Measurements from ENCODE around the gene PAWR. TPM values are rescaled to one million over a fixed set of nuclear protein-coding genes. Genes with fewer than 3 reads are reported as not detected.

Gene PAWR
- total RNA-seq, 6 experiments from 2014 or later, result 55.2 to 89.4 (median 70.5) TPM

DNA sequence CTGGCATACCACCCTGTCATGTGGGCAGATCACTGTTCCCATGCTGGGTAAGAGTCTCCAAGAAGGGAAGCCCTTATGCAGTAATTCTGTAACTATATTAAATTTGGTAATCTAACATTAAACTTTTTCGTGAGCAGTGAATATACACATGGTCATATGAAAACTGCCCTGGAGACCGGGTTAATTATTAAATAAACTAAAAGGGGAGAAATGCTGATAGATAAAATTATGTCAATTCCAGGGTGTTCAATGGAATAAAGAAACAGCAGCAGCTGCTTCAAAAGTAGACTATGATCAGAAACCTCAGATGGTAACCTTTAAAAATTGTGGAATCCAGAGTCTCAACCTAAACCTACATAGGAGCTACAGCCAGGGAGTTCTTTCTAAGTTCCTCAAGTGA lies 100.0 kb downstream of the PAWR start:
- no peak for TF ChIP-seq CTCF (IDR thresholded peaks at IDR 0.05)
- H3K27me3 Mint-ChIP-seq (ENCODE audit: insufficient read depth), result no peaks in the 10 kb centered on the region
- H3K27ac Mint-ChIP-seq, result no peak overlapping the region
- H3K9me3 Mint-ChIP-seq, result no peaks in the 10 kb centered on the region
- H3K36me3 Mint-ChIP-seq (ENCODE audit: low read depth), result peaks cover 3% of the 10 kb centered on the region; the same call in 1 of the 2 replicates
- no peak for DNase-seq
- H3K4me3 Mint-ChIP-seq, result no peak overlapping the region
- peaks cover 8% of the 10 kb centered on the region for H3K4me1 Mint-ChIP-seq (ENCODE audit: low read depth)

GRCh38 chr12:79587368-79587767 lies 103.4 kb downstream of the PAWR start:
- H3K27me3 Mint-ChIP-seq (ENCODE audit: insufficient read depth), result no peaks in the 10 kb centered on the region
- no peaks in the 10 kb centered on the region for H3K9me3 Mint-ChIP-seq
- DNase-seq, result no peak
- H3K4me3 Mint-ChIP-seq, result no peak overlapping the region
- peaks cover 20% of the 10 kb centered on the region for H3K36me3 Mint-ChIP-seq (ENCODE audit: low read depth)
- TF ChIP-seq CTCF (IDR thresholded peaks at IDR 0.05), result no peak
- H3K27ac Mint-ChIP-seq, result no peak overlapping the region
- H3K4me1 Mint-ChIP-seq (ENCODE audit: low read depth), result peaks cover 8% of the 10 kb centered on the region

- no peaks in the 10 kb centered on the region for H3K27me3 Mint-ChIP-seq (ENCODE audit: insufficient read depth)
- H3K4me1 Mint-ChIP-seq (ENCODE audit: low read depth), result peaks cover 8% of the 10 kb centered on the region
- DNase-seq, result no peak
- H3K9me3 Mint-ChIP-seq, result no peaks in the 10 kb centered on the region
- peaks cover 20% of the 10 kb centered on the region for H3K36me3 Mint-ChIP-seq (ENCODE audit: low read depth)
- no peak for TF ChIP-seq CTCF (IDR thresholded peaks at IDR 0.05)
- H3K4me3 Mint-ChIP-seq, result no peak overlapping the region
- H3K27ac Mint-ChIP-seq, result no peak overlapping the region
Observed at GRCh38 chr12:79585147-79585546, 105.6 kb downstream of the PAWR start.

- DNase-seq, result no peak
- H3K27ac Mint-ChIP-seq, result no peak overlapping the region
- no peaks in the 10 kb centered on the region for H3K4me1 Mint-ChIP-seq (ENCODE audit: low read depth)
- H3K9me3 Mint-ChIP-seq, result peaks cover 28% of the 10 kb centered on the region
- no peak for TF ChIP-seq CTCF (IDR thresholded peaks at IDR 0.05)
- H3K36me3 Mint-ChIP-seq (ENCODE audit: low read depth), result peaks cover 43% of the 10 kb centered on the region
- H3K27me3 Mint-ChIP-seq (ENCODE audit: insufficient read depth), result no peaks in the 10 kb centered on the region
- no peak overlapping the region for H3K4me3 Mint-ChIP-seq
Observed at GRCh38 chr12:79573820-79574219, 116.9 kb downstream of the PAWR start.

DNA sequence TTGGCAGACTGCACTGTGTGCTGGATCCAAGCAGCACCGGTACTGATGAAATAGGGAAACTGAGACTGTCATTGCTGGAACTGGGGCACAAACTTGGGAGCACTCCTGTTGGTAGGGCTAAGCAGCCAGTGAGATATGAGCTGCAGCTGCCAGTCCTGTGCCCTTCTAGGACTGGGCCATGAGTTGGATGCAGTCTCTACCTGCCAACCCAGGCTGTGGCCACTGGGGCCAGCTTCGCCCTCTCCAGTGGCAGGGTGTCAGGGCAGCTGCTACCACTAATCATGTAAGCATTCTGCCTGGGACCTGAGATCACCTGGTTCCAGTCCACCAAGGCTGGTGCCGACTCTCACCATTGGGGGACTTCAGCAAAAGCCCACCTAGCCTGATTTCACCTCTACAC lies 121.1 kb downstream of the PAWR start:
- H3K4me1 Mint-ChIP-seq (ENCODE audit: low read depth), result peaks cover 25% of the 10 kb centered on the region
- peaks cover 41% of the 10 kb centered on the region for H3K36me3 Mint-ChIP-seq (ENCODE audit: low read depth)
- H3K27ac Mint-ChIP-seq, result no peak overlapping the region
- no peak overlapping the region for H3K4me3 Mint-ChIP-seq
- no peak for TF ChIP-seq CTCF (IDR thresholded peaks at IDR 0.05)
- DNase-seq, result no peak
- H3K27me3 Mint-ChIP-seq (ENCODE audit: insufficient read depth), result peaks cover 2% of the 10 kb centered on the region; the same call in 1 of the 2 replicates
- peaks cover 23% of the 10 kb centered on the region for H3K9me3 Mint-ChIP-seq

- peaks cover 11% of the 10 kb centered on the region for H3K9me3 Mint-ChIP-seq
- peaks cover 25% of the 10 kb centered on the region for H3K4me1 Mint-ChIP-seq (ENCODE audit: low read depth)
- H3K27me3 Mint-ChIP-seq (ENCODE audit: insufficient read depth), result peaks cover 2% of the 10 kb centered on the region; the same call in 1 of the 2 replicates
- TF ChIP-seq CTCF (IDR thresholded peaks at IDR 0.05), result no peak
- no peak for DNase-seq
- no peak overlapping the region for H3K27ac Mint-ChIP-seq
- no peak overlapping the region for H3K4me3 Mint-ChIP-seq
- H3K36me3 Mint-ChIP-seq (ENCODE audit: low read depth), result peaks cover 41% of the 10 kb centered on the region
Observed at GRCh38 chr12:79567175-79567563, 123.6 kb downstream of the PAWR start.
